ENCODE data around the gene TSPAN18.

GRCh38 chr11:44732564-44732963, 5.8 kb downstream of the TSPAN18 start:
- TF ChIP-seq POLR2A (IDR thresholded peaks at IDR 0.05; ENCODE audit: low read depth, low read length) (no peak), POLR2AphosphoS5 (IDR thresholded peaks at IDR 0.05; ENCODE audit: low read depth, low read length) (no peak), TAF1 (IDR thresholded peaks at IDR 0.05; ENCODE audit: borderline replicate concordance, low read depth, low read length) (no peak)
